K562 (cell line): ENCODE results near the gene NFIL3. TPM values are rescaled to one million over a fixed set of nuclear protein-coding genes. Genes with fewer than 3 reads are reported as not detected.
A peak's percentile ranks its signal among the peaks of the same experiment; 100 is the strongest.

Experiments used
- ARNT ChIP-seq, 2 experiments: fragments of 450-650 bp; IDR thresholded peaks; 2 replicates each; pipeline ENCODE4 v1.6.1; 2016; ENCODE audit warnings: mild to moderate bottlenecking in 1 of 2
- DDX20 ChIP-seq: fragments of 450-650 bp; IDR thresholded peaks from 2 replicates; pipeline ENCODE4 v1.6.1; 2016; ENCODE audit warnings: missing genetic modification characterization, low read depth, mild to moderate bottlenecking, missing compliant biosample characterization, moderate library complexity
- ELF4 ChIP-seq: fragments of 450-650 bp; formaldehyde crosslinking; IDR thresholded peaks from 2 replicates; pipeline ENCODE4 v1.4.0; 2022; ENCODE audit warnings: missing genetic modification characterization
- FOXA1 ChIP-seq: fragments of 450-650 bp; IDR thresholded peaks from 2 replicates; pipeline ENCODE4 v1.6.1; 2016; ENCODE audit warnings: mild to moderate bottlenecking, borderline replicate concordance
- FOXA3 ChIP-seq, 2 experiments: fragments of 450-650 bp in 1 of 2; sonication (generic) in 1 of 2; formaldehyde crosslinking; IDR thresholded peaks in 1 of 2; conservative IDR thresholded peaks in 1 of 2; 2 replicates each; pipeline versions ENCODE4 v1.4.0 to v1.8.0; 2020 to 2022; ENCODE audit warnings: mild to moderate bottlenecking in 2 of 2, missing genetic modification reagents in 1 of 2
- HDGF ChIP-seq: fragments of 450-650 bp; IDR thresholded peaks from 2 replicates; pipeline ENCODE4 v1.6.1; 2016
- HNRNPLL ChIP-seq: fragments of 200-400 bp; formaldehyde crosslinking; IDR thresholded peaks from 2 replicates; pipeline ENCODE4 v1.6.1; 2017; ENCODE audit warnings: low read length, low read depth, mild to moderate bottlenecking; ENCODE audit not compliant: poor library complexity, severe bottlenecking
- JUND ChIP-seq, 2 experiments: IDR thresholded peaks; 2 replicates in 1 of 2; 3 replicates in 1 of 2; pipeline ENCODE4 v1.6.1; 2011; ENCODE audit warnings: borderline replicate concordance in 2 of 2, low read depth in 2 of 2, low read length in 2 of 2, improper control_type of control experiment in 1 of 2, missing biosample characterization in 1 of 2, missing genetic modification characterization in 1 of 2, missing genetic modification reagents in 1 of 2
- KAT7 ChIP-seq: sonication (generic); formaldehyde crosslinking; IDR thresholded peaks from 2 replicates; pipeline ENCODE4 v1.8.0; 2022; ENCODE audit warnings: missing genetic modification reagents, mild to moderate bottlenecking, borderline replicate concordance
- MAZ ChIP-seq, 2 experiments: fragments of 450-650 bp in 1 of 2; sonication (generic) in 1 of 2; formaldehyde crosslinking; IDR thresholded peaks in 1 of 2; conservative IDR thresholded peaks in 1 of 2; 2 replicates each; pipeline versions ENCODE4 v1.4.0 to v1.5.0; 2020; ENCODE audit warnings: mild to moderate bottlenecking in 1 of 2, missing genetic modification reagents in 1 of 2
- MNT ChIP-seq, 2 experiments: fragments of 450-650 bp; conservative IDR thresholded peaks; 2 replicates each; pipeline ENCODE4 v1.6.1; 2017; ENCODE audit warnings: mild to moderate bottlenecking in 2 of 2, moderate library complexity in 2 of 2
- MTA1 ChIP-seq: fragments of 450-650 bp; IDR thresholded peaks from 2 replicates; pipeline ENCODE4 v1.6.1; 2017; ENCODE audit warnings: borderline replicate concordance
- NCOA6 ChIP-seq: fragments of 450-650 bp; IDR thresholded peaks from 2 replicates; pipeline ENCODE4 v1.6.1; 2017; ENCODE audit warnings: mild to moderate bottlenecking
- NFIX ChIP-seq: fragments of 250-450 bp; sonication (Bioruptor Pico); IDR thresholded peaks from 2 replicates; pipeline ENCODE4 v1.4.0; 2020; ENCODE audit warnings: low read depth, mild to moderate bottlenecking, moderate library complexity
- PCBP2 ChIP-seq: fragments of 200-400 bp; formaldehyde crosslinking; IDR thresholded peaks from 2 replicates; pipeline ENCODE4 v1.6.1; 2018; ENCODE audit warnings: low read length, low read depth, mild to moderate bottlenecking, moderate library complexity; ENCODE audit not compliant: poor library complexity, severe bottlenecking
- RAD21 ChIP-seq, 2 experiments: fragments of 250-450 bp in 1 of 2; fragments of 450-650 bp in 1 of 2; sonication (Bioruptor Pico) in 1 of 2; formaldehyde crosslinking in 1 of 2; IDR thresholded peaks in 1 of 2; conservative IDR thresholded peaks in 1 of 2; 2 replicates each; pipeline versions ENCODE4 v1.4.0 to v1.8.0; 2020 to 2022; ENCODE audit warnings: mild to moderate bottlenecking in 2 of 2, moderate library complexity in 1 of 2
- RNF219 ChIP-seq: fragments of 250-450 bp; sonication (Bioruptor Pico); IDR thresholded peaks from 2 replicates; pipeline ENCODE4 v1.5.0; 2022; ENCODE audit warnings: mild to moderate bottlenecking
- SMARCA5 ChIP-seq: fragments of 450-650 bp; IDR thresholded peaks from 2 replicates; pipeline ENCODE4 v1.6.1; 2016
- USF1 ChIP-seq: sonication (generic); formaldehyde crosslinking; IDR thresholded peaks from 2 replicates; pipeline ENCODE4 v1.9.0; 2022; ENCODE audit warnings: mild to moderate bottlenecking, missing genetic modification reagents
- ZC3H4 ChIP-seq: sonication (generic); formaldehyde crosslinking; IDR thresholded peaks from 2 replicates; pipeline ENCODE4 v1.9.0; 2021; ENCODE audit warnings: missing genetic modification reagents, borderline replicate concordance
- ZNF507 ChIP-seq: conservative IDR thresholded peaks from 2 replicates; pipeline ENCODE4 v1.6.1; 2017; ENCODE audit warnings: missing genetic modification characterization, missing compliant biosample characterization
- ZNF707 ChIP-seq: fragments of 250-450 bp; sonication (Bioruptor Pico); conservative IDR thresholded peaks from 2 replicates; pipeline ENCODE4 v1.8.0; 2022; ENCODE audit warnings: inconsistent platforms, mild to moderate bottlenecking, moderate library complexity
- polyA plus RNA-seq, 8 experiments: library from polyadenylated mRNA; depleted of rRNA in 4 of 8; stranded (reverse) in 5 of 8; unstranded in 3 of 8; fragments of >200 nt; fragmentation: Nextera tagmentation in 2 of 8; fragmentation: Illumina TruSeq in 1 of 8; extraction: Ambion mirVana in 2 of 8; extraction: Trizol in 1 of 8; gene quantifications; 2 replicates each; pipeline versions ENCODE4 v1.2.1 to v1.2.3, GENCODE V29; 2011 to 2014; ENCODE audit warnings: inconsistent platforms in 1 of 8, missing spikeins in 1 of 8
- total RNA-seq, 7 experiments: library from RNA; depleted of rRNA in 6 of 7; stranded (reverse); fragments of >200 nt in 6 of 7; fragmentation: Illumina TruSeq in 2 of 7; extraction: Trizol in 2 of 7; gene quantifications; 2 replicates each; pipeline versions ENCODE4 v1.2.1 to v1.2.3, GENCODE V29; 2011 to 2021; ENCODE audit warnings: low replicate concordance in 1 of 7

The NFIL3 gene
- total and polyA plus RNA-seq, 9 of the 15 experiments (the other 6 are each of a cell fraction or from before 2014, with no cell fraction given): 3.2 to 16.1 (median 9.3) TPM

GRCh38 chr9:91424403-91425176, 958 bp upstream of the NFIL3 start (continued):
- no peak for TF ChIP-seq PCBP2
- TF ChIP-seq MAZ (CRISPR knock-in tag; conservative IDR thresholded peaks at IDR 0.05 in 1 of 2, IDR thresholded peaks at IDR 0.05 in 1 of 2): peak in 1 of 2 experiments; percentile 45; a peak in 3 of 4 replicates
- TF ChIP-seq RNF219 (CRISPR knock-in tag): no peak
- no peak for TF ChIP-seq FOXA1
- peak; percentile 29 for TF ChIP-seq USF1 (CRISPR knock-in tag)
- peak; percentile 92 for TF ChIP-seq NFIX (CRISPR knock-in tag)
- TF ChIP-seq ZNF507: no peak
- no peak for TF ChIP-seq ARNT (IDR thresholded peaks at IDR 0.05)
- TF ChIP-seq RAD21 (CRISPR knock-in tag; conservative IDR thresholded peaks at IDR 0.05 in 1 of 2, IDR thresholded peaks at IDR 0.05 in 1 of 2): peak; percentile 11 to 47; a peak in 2 of 4 replicates
- TF ChIP-seq HDGF: no peak
- peak; percentile 46; the same call in 1 of the 2 replicates for TF ChIP-seq NCOA6
- TF ChIP-seq KAT7 (CRISPR knock-in tag): peak; percentile 91; the same call in 1 of the 2 replicates
- peak; percentile 84 for TF ChIP-seq ZC3H4 (CRISPR knock-in tag)
- peak; percentile 87 for TF ChIP-seq HNRNPLL
- TF ChIP-seq MTA1: 0 out of 2 replicates have a peak, but pooled peaks have one; percentile 28
- no peak for TF ChIP-seq ZNF707 (CRISPR knock-in tag)
- TF ChIP-seq MNT (conservative IDR thresholded peaks at IDR 0.05): peak; percentile 54 to 64
- no peak for TF ChIP-seq ELF4 (CRISPR knock-in tag)
- TF ChIP-seq JUND (IDR thresholded peaks at IDR 0.05; ENCODE audit: borderline replicate concordance, low read depth, low read length): peak; percentile 80
- no peak; the same call in 2 of the 3 replicates for TF ChIP-seq JUND (tag; IDR thresholded peaks at IDR 0.05; ENCODE audit: borderline replicate concordance, low read depth, low read length)
- TF ChIP-seq FOXA3 (CRISPR knock-in tag; conservative IDR thresholded peaks at IDR 0.05 in 1 of 2, IDR thresholded peaks at IDR 0.05 in 1 of 2): peak in 1 of 2 experiments; percentile 50; a peak in 1 of 4 replicates
- no peak for TF ChIP-seq SMARCA5
- no peak for TF ChIP-seq DDX20
